ENCODE results near the gene CCNL1.

The CCNL1 gene

DNA sequence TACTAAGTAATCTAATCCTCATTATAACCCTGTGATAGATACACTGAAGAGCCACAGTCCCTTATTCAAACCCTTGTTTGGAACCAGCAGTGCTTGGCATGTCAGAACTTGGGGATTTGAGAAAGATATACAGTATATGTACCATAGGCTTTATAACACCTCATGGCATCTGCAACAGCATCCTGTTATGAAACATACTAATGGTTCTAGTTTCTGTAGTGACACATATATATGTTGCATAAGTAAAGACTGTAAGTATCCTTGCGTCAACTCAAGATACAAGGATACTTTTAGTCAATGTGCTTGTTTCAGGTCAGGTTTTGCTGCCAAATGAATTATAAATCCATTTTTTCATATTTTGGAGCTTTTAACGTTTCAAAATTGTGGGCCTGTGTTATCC lies 58.5 kb downstream of the CCNL1 start:
- no peak for DNase-seq

DNA sequence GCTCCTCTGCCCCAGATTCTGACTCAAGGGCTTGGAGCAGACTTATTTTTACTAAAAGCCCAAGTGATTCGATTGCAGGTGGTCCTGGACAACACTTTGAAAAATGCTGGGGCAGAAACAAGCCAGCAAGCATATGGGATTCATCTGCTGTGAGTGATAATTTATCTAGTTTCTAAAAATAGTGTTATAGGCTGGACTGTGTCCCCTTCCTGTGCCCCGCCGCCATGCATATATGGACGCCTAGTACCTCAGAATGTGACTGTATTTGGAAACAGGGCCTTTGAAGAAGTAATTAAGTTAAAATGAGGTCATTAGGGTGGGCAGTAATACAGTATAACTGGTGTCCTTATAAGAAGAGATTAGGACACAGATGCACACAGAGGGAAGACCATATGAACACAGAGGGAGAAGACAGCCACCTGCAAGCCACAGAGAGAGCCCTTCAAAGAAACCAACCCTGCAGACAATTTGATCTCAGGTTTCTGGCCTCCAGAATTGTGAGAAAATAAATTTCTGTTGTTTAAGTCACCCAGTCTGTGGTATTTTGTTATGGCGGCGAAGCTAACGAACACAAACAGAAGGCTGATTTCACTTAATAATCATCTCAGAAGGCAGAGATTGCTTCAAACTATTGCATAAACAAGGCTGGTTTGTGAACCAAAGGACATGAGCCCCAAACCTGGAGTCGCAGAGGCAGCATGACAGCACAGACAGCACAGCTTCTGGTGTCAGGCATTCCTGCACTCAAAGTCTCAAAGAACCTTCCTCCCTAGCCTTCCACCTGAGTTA lies 59.1 kb downstream of the CCNL1 start:
- DNase-seq: no peak

DNA sequence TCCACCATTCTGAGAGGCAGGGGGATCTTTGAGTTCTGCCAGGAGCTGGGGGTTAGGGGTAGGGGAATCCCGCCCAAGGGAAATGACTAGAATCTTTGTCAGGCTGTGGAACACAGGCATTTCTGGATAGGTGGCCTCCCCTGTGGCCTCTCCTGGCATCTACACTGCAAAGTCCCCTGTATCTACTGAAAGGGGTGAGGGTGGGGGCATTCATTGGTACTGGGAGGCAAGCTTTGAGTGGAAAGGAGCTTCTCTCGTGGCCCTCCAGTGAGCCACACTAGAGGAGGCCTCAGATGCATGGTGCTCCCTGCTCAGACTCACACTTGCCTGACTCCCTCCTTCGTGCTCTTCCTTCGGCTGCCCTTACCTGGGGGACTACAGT lies 59.9 kb downstream of the CCNL1 start:
- DNase-seq: no peak

DNA sequence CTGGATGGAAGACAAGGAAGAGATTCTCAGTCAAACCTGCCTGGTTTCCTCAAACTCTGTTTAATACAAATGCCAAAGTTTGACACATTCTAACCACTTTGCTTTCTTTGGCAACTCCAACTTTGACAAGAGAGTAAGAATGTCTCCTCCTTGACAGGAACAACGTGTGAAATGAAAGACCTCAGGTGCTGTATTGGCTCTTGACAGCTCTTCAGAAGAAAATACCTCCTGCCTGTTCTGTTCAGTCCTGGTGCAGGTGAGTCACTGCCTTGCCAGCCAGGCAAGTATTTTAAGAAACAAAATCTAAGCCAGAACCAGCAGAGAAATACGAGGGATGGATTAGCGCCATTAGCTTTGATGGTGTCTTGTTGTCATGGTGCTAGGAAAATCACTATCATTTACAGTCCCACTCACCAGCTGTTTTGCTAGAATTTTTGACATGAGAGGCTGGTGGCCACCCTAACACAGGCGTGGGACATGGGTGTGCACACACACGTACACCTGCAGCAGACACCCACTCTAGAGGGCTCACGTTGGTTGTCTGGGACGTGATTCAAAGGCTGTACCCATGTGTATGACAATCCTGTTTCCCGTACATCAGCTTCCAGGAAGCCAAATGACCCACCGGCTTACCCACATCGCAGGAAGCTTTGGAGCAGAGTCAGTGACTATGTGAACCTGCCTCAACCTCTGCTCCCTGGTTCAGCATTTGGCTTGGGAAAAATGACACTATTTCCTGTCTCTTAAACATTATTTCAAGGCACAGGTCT lies 60.4 kb downstream of the CCNL1 start:
- no peak for DNase-seq

DNA sequence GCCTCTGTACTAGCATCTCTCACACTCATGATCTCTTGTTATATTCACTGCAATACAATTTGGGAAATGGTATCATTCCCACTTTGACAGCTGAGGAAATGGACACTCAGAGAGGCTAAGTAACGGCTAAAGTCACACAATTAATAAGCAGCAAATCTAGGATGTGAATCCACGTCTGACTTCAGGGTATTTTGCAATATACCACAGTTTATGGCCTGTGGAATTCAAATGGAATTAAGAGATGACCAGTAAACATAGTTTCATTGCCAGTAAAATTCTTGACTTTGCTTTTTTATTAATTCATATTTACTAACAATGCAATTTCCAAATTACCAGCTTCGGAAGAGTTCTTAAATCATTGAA lies 61.1 kb downstream of the CCNL1 start:
- no peak for DNase-seq

DNA sequence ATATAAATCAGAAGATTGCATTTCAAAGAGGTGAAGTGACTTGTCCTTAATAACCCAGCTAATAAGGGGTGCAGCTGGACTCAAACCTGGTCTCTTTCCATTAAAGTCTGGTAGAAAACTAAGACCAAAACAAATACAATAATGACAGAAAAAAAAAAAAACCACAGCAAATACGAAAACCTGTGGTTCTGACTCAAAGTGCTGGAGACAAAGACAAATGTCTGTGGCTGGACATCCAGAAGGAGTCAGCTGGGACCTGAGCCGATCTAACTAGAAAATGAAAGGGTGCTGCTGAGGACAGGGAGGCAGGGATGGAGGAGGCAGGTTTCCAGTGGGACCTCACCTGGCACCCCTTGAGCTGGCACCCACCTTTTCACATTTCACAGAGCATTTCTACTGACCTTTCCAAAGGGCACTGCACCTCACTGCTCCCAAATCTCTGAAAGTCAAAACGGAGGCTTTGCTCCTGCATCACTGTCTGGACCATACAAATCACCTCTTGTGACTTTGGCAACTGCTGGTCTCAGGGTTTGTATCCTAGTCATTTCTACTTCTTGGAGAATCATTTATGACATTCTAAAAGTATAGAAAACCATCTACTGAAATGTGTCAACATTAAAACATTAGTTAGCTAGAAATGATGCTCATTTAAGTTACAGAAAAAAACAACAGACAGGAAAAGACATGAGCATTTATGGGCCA lies 61.7 kb downstream of the CCNL1 start:
- DNase-seq: no peak
